ENCODE measurements around the gene ENPP6. TPM values are rescaled to one million over a fixed set of nuclear protein-coding genes. Genes with fewer than 3 reads are reported as not detected.

Gene ENPP6
- total and polyA plus RNA-seq, 4 donors, result 0.05 to 0.08 (median 0.05) TPM; not detected in 1

DNA sequence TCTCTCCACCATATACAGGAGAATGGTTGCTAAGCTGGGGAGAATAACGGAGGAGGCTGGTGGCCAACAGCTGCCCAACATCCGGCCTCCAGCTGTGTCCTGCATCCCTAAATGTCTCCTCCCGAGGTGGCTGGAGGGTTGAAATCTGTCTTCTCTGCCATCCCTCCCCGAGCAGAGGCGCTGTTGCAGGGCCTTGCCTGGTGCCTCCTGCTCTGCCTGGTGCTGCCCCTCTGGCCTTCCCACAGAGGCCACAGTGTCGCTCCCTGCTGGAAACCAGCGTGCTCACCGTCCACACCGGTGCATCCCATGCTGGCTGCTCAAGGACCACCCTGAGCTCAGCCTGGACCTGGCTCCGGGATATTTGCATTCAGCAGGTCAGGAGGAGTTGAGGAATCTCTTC lies 115.2 kb downstream of the ENPP6 start:
- no peak overlapping the region for H3K4me3 ChIP-seq (ENCODE audit: low read depth in 1 of 3, low read length in 3 of 3)
- H3K9ac ChIP-seq (ENCODE audit: low read depth in 1 of 2, low read length in 2 of 2), result no peak overlapping the region
- no peaks in the 10 kb centered on the region for H3K36me3 ChIP-seq (ENCODE audit: control insufficient read depth in 4 of 4, insufficient read depth in 3 of 4, low read depth in 1 of 4, low read length in 3 of 4)
- no peaks in the 10 kb centered on the region for H3K27me3 ChIP-seq (ENCODE audit: control insufficient read depth in 4 of 4, insufficient read depth in 4 of 4, low read length in 3 of 4)
- H3K9me3 ChIP-seq (ENCODE audit: control insufficient read depth in 4 of 4, low read length in 3 of 4), result peaks cover 0 to 5% (median 0%) of the 10 kb centered on the region in 4 donors
- DNase-seq (ENCODE audit: low spot score), result no peak
- TF ChIP-seq JUND (IDR thresholded peaks at IDR 0.05) (no peak), RXRA (IDR thresholded peaks at IDR 0.05) (no peak), MAX (IDR thresholded peaks at IDR 0.05) (no peak), FOXA2 (IDR thresholded peaks at IDR 0.05) (no peak), EGR1 (IDR thresholded peaks at IDR 0.05; ENCODE audit: low read depth in 2 of 2) (no peak), RAD21 (IDR thresholded peaks at IDR 0.05) (no peak), HNF4A (conservative IDR thresholded peaks at IDR 0.05) (no peak), ZBTB33 (IDR thresholded peaks at IDR 0.05) (no peak), FOXA1 (IDR thresholded peaks at IDR 0.05) (no peak), YY1 (IDR thresholded peaks at IDR 0.05) (no peak), HNF4G (IDR thresholded peaks at IDR 0.05) (no peak)
- WGBS, result 92% methylated on average over 10 of the region's 10 CpGs
- H3K27ac ChIP-seq (ENCODE audit: low read depth in 1 of 2, low read length in 2 of 2), result no peak overlapping the region
- H3K4me1 ChIP-seq (ENCODE audit: control insufficient read depth in 4 of 4, insufficient read depth in 4 of 4, low read length in 3 of 4), result peaks cover 5 to 16% (median 11%) of the 10 kb centered on the region in 4 donors

- Histone ChIP-seq H3K4me3 (ENCODE audit: low read depth in 1 of 3, low read length in 3 of 3) (no peak overlapping the region), H3K36me3 (ENCODE audit: control insufficient read depth in 4 of 4, insufficient read depth in 3 of 4, low read depth in 1 of 4, low read length in 3 of 4) (no peaks in the 10 kb centered on the region), H3K27ac (ENCODE audit: low read depth in 1 of 2, low read length in 2 of 2) (no peak overlapping the region), H3K9ac (ENCODE audit: low read depth in 1 of 2, low read length in 2 of 2) (no peak overlapping the region), H3K27me3 (ENCODE audit: control insufficient read depth in 4 of 4, insufficient read depth in 4 of 4, low read length in 3 of 4) (no peaks in the 10 kb centered on the region), H3K4me1 (ENCODE audit: control insufficient read depth in 4 of 4, insufficient read depth in 4 of 4, low read length in 3 of 4) (peaks cover 5 to 16% (median 11%) of the 10 kb centered on the region in 4 donors), H3K9me3 (ENCODE audit: control insufficient read depth in 4 of 4, low read length in 3 of 4) (peaks cover 0 to under 1% (median 0%) of the 10 kb centered on the region in 4 donors)
- 96% methylated on average over 11 of the region's 11 CpGs for WGBS
- no peak for TF ChIP-seq FOXA2 (IDR thresholded peaks at IDR 0.05)
- TF ChIP-seq YY1 (IDR thresholded peaks at IDR 0.05), result no peak
- no peak for TF ChIP-seq RXRA (IDR thresholded peaks at IDR 0.05)
- TF ChIP-seq, protein P1, sequence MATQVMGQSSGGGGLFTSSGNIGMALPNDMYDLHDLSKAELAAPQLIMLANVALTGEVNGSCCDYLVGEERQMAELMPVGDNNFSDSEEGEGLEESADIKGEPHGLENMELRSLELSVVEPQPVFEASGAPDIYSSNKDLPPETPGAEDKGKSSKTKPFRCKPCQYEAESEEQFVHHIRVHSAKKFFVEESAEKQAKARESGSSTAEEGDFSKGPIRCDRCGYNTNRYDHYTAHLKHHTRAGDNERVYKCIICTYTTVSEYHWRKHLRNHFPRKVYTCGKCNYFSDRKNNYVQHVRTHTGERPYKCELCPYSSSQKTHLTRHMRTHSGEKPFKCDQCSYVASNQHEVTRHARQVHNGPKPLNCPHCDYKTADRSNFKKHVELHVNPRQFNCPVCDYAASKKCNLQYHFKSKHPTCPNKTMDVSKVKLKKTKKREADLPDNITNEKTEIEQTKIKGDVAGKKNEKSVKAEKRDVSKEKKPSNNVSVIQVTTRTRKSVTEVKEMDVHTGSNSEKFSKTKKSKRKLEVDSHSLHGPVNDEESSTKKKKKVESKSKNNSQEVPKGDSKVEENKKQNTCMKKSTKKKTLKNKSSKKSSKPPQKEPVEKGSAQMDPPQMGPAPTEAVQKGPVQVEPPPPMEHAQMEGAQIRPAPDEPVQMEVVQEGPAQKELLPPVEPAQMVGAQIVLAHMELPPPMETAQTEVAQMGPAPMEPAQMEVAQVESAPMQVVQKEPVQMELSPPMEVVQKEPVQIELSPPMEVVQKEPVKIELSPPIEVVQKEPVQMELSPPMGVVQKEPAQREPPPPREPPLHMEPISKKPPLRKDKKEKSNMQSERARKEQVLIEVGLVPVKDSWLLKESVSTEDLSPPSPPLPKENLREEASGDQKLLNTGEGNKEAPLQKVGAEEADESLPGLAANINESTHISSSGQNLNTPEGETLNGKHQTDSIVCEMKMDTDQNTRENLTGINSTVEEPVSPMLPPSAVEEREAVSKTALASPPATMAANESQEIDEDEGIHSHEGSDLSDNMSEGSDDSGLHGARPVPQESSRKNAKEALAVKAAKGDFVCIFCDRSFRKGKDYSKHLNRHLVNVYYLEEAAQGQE (IDR thresholded peaks at IDR 0.05), result no peak
- no peak for TF ChIP-seq JUND (IDR thresholded peaks at IDR 0.05)
- no peak for TF ChIP-seq ATF3 (IDR thresholded peaks at IDR 0.05)
- TF ChIP-seq HNF4A (conservative IDR thresholded peaks at IDR 0.05), result no peak
- no peak for TF ChIP-seq ZBTB33 (IDR thresholded peaks at IDR 0.05)
- no peak for TF ChIP-seq SP1 (IDR thresholded peaks at IDR 0.05)
- no peak for TF ChIP-seq HNF4G (IDR thresholded peaks at IDR 0.05)
- TF ChIP-seq CTCF (IDR thresholded peaks at IDR 0.05; ENCODE audit: low read depth, low read length, missing input control), result no peak
- no peak for TF ChIP-seq EGR1 (IDR thresholded peaks at IDR 0.05; ENCODE audit: low read depth in 2 of 2)
- no peak for TF ChIP-seq RAD21 (IDR thresholded peaks at IDR 0.05)
- no peak for TF ChIP-seq TAF1 (conservative IDR thresholded peaks at IDR 0.05)
- no peak for TF ChIP-seq FOXA1 (IDR thresholded peaks at IDR 0.05)
- no peak for TF ChIP-seq NR2F2 (IDR thresholded peaks at IDR 0.05)
- TF ChIP-seq MAX (IDR thresholded peaks at IDR 0.05), result no peak
- no peak for TF ChIP-seq GABPA (IDR thresholded peaks at IDR 0.05 in 1 of 2, conservative IDR thresholded peaks at IDR 0.05 in 1 of 2)
- no peak for DNase-seq (ENCODE audit: low spot score)
Observed at GRCh38 chr4:184101711-184102110, 116.0 kb downstream of the ENPP6 start.
